WI38 (cell line): Measurements from ENCODE around the gene SLC30A2.

Experiments used
- H3K4me3 ChIP-seq: 2 replicates; pipeline ENCODE4 v1.5.1; 2011; ENCODE audit warnings: low read depth, mild to moderate bottlenecking, control low read depth, low read length
- CTCF ChIP-seq: IDR thresholded peaks from 2 replicates; pipeline ENCODE4 v1.5.1; 2012; ENCODE audit warnings: low read depth, mild to moderate bottlenecking, control low read depth, low read length

Gene SLC30A2

GRCh38 chr1:26047278-26047874 lies 1.5 kb upstream of the SLC30A2 start:
- H3K4me3 ChIP-seq = no peak overlapping the region
- TF ChIP-seq CTCF = no peak

GRCh38 chr1:26046246-26047095 lies 553 bp upstream of the SLC30A2 start:
- no peak overlapping the region for H3K4me3 ChIP-seq
- TF ChIP-seq CTCF = no peak

GRCh38 chr1:26044971-26045721 lies 772 bp downstream of the SLC30A2 start:
- H3K4me3 ChIP-seq = no peak overlapping the region
- no peak for TF ChIP-seq CTCF

GRCh38 chr1:26044414-26044813 lies 1.5 kb downstream of the SLC30A2 start:
- no peak for TF ChIP-seq CTCF
- H3K4me3 ChIP-seq = no peak overlapping the region

GRCh38 chr1:26043765-26044164 lies 2.2 kb downstream of the SLC30A2 start:
- no peak overlapping the region for H3K4me3 ChIP-seq
- no peak for TF ChIP-seq CTCF

- no peak overlapping the region for H3K4me3 ChIP-seq
- no peak for TF ChIP-seq CTCF
Measured at GRCh38 chr1:26041978-26042377, 3.9 kb downstream of the SLC30A2 start.

GRCh38 chr1:26041401-26041800 lies 4.5 kb downstream of the SLC30A2 start:
- TF ChIP-seq CTCF = no peak
- H3K4me3 ChIP-seq = no peak overlapping the region
